Omental fat pad (tissue), 4 donors: ENCODE measurements around the gene CBARP. TPM values are rescaled to one million over a fixed set of nuclear protein-coding genes. Genes with fewer than 3 reads are reported as not detected.

Source experiments
- ATAC-seq: fragments of 150-250 bp; one replicate; pipeline ENCODE4 v1.9.1; 2016; ENCODE audit warnings: mild to moderate bottlenecking, moderate library complexity; ENCODE audit not compliant: low FRiP score
- DNase-seq: peaks from one replicate; pipeline ENCODE4 v3.0.0-alpha.2; 2019; ENCODE audit warnings: low spot score
- total RNA-seq, 4 donors: library from RNA; depleted of rRNA; stranded (reverse); fragments of >200 nt; gene quantifications; one replicate each; pipeline ENCODE4 v1.1.0, GENCODE V29; 2016
- TF ChIP-seq, protein P1 (sequence below), 3 donors: fragments of 450-650 bp; IDR thresholded peaks; one replicate each; pipeline ENCODE4 v1.5.1; 2016 to 2017; ENCODE audit warnings: antibody characterized with exemption in 3 of 3, mild to moderate bottlenecking in 3 of 3, moderate library complexity in 2 of 3

Gene CBARP
- total RNA-seq, 4 donors from 2014 or later: 0.63 to 19.6 (median 2.2) TPM; not detected in 1

DNA sequence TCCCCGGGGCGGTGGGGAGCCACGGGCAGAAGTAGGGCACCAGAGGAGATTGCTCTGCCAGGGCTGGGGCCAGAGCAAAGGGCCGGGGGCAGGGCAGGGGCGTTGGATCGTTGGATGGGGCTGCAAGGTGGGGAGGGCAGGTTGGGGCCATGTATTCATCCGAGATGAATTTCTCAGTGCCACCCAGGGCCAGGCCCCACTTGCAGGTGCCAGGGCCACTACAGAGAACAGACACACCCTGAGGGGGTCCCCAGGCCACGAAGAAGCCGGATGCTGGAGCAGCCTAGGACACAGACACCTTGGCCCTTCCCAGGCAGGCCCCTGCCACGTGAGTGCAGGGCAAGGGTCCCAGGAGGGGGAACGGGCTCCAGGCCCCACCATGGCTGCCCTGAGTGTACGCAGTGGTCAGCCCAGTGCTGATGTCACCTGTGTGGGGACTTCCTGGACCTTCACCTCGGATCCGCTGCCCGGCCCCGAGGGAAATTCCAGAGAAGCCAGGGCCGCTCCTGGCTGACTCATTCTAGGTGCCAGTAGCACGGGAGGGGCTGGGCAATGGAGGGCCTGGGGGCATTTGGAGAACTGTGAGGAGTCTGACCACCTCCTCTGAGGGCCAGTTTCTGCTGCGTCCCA is 54.1 kb downstream of the CBARP start:
- ATAC-seq (peak; percentile 16), DNase-seq (no peak)
- TF ChIP-seq, protein P1, sequence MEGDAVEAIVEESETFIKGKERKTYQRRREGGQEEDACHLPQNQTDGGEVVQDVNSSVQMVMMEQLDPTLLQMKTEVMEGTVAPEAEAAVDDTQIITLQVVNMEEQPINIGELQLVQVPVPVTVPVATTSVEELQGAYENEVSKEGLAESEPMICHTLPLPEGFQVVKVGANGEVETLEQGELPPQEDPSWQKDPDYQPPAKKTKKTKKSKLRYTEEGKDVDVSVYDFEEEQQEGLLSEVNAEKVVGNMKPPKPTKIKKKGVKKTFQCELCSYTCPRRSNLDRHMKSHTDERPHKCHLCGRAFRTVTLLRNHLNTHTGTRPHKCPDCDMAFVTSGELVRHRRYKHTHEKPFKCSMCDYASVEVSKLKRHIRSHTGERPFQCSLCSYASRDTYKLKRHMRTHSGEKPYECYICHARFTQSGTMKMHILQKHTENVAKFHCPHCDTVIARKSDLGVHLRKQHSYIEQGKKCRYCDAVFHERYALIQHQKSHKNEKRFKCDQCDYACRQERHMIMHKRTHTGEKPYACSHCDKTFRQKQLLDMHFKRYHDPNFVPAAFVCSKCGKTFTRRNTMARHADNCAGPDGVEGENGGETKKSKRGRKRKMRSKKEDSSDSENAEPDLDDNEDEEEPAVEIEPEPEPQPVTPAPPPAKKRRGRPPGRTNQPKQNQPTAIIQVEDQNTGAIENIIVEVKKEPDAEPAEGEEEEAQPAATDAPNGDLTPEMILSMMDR (IDR thresholded peaks at IDR 0.05): no peak

DNA sequence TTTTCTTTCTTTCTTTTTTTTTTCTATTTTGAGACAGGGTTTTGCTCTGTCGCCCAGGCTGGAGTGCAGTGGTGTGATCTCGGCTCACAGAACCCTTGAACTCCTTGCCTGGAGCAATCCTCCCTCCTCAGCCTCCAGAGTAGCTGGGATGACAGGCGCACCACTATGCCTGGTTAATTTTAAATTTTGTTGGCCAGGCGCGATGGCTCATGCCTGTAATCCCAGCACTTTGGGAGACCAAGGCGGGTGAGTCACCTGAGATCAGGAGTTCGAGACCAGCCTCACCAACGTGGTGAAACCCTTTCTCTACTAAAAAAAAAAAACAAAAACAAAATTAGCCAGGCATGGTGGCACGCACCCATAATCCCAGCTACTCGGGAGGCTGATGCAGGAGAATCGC is 55.1 kb downstream of the CBARP start:
- TF ChIP-seq, protein P1 (IDR thresholded peaks at IDR 0.05): no peak

DNA sequence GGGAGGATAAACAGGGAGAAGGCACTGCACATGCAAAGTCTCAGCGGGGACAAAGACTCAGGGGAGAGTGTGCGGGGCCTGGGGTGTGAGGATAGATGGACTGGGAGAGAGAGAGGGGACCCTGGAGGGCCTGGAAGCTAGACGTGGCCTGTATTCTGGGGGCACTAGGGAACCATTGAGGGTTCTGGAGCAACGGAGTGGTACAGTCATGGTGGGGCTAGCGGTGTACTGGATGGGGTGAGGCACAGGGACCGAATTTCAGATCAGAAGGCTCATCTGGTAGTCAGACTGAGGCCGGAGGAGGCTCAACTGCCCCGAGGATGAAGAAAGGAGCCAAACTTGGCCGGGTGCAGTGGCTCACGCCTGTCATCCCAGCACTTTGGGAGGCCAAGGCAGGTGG is 55.7 kb downstream of the CBARP start:
- ATAC-seq: no peak
- TF ChIP-seq, protein P1 (IDR thresholded peaks at IDR 0.05): no peak

More for the DNA sequence above, 55.1 kb downstream of the CBARP start:
- ATAC-seq: no peak
- no peak for DNase-seq

DNA sequence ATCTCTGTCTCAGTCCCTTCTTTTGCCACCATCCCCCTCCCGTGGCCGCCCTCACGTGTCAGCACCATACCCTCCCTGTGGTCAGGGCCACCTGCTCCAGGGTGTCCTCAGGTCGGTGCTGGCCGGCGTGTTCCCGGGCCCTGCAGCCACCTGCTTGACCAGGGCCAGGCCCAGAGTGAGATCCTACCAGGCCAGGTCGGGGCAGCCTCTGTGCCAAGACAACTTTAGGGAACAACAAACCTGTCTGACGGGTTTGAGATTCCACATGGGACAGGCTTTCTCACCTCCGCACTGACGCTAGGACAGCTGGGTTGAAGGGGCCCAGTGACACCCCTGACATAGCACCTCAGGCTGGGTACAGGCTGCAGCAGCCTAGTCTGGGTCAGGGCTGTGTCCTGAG is 56.2 kb downstream of the CBARP start:
- ATAC-seq (no peak), DNase-seq (no peak)
- TF ChIP-seq, protein P1 (IDR thresholded peaks at IDR 0.05): no peak

More for the DNA sequence above, 55.7 kb downstream of the CBARP start:
- DNase-seq: no peak

Other genes with a start within 250 kb of the CBARP start
- under 1 TPM in 1 of 4 donors, not detected in 3; 0.24 TPM for gene GRIN3B, start 237.6 kb downstream of the CBARP start, total RNA-seq
- 100 to 1,000 TPM; 112 to 164 (median 161) TPM for gene TMEM259, start 216.9 kb downstream of the CBARP start, total RNA-seq
- not detected for gene RNU6-2, start 216.5 kb downstream of the CBARP start, total RNA-seq
- gene CNN2, start 211.4 kb downstream of the CBARP start, total RNA-seq: 10 to 100 TPM; 39.6 to 75.4 (median 60.8) TPM
- 10 to 100 TPM; 10.3 to 29.8 (median 15.9) TPM for gene ABCA7, start 197.9 kb downstream of the CBARP start, total RNA-seq
- 10 to 100 TPM; 21.4 to 97.6 (median 36.3) TPM for gene ARHGAP45, start 170.8 kb downstream of the CBARP start, total RNA-seq
- 100 to 1,000 TPM; 151 to 216 (median 188) TPM for gene POLR2E, start 142.6 kb downstream of the CBARP start, total RNA-seq
- 1,000 to 10,000 TPM in 1 of 4 donors, 100 to 1,000 TPM in 3; 429 to 1,640 (median 892) TPM for gene GPX4, start 134.0 kb downstream of the CBARP start, total RNA-seq
- 100 to 1,000 TPM in 1 of 4 donors, 10 to 100 TPM in 3; 33.1 to 208 (median 61.9) TPM for gene SBNO2, start 63.7 kb downstream of the CBARP start, total RNA-seq
- 10 to 100 TPM; 38.0 to 48.4 (median 44.2) TPM for gene STK11, start 32.2 kb downstream of the CBARP start, total RNA-seq
- 10 to 100 TPM; 46.4 to 76.0 (median 60.2) TPM for gene ATP5F1D, start 3.7 kb upstream of the CBARP start, total RNA-seq
- gene MIDN, start 10.6 kb upstream of the CBARP start, total RNA-seq: 10 to 100 TPM; 24.5 to 68.6 (median 44.1) TPM
- 100 to 1,000 TPM; 292 to 484 (median 372) TPM for gene CIRBP, start 31.3 kb upstream of the CBARP start, total RNA-seq
- 10 to 100 TPM; 47.2 to 69.1 (median 59.3) TPM for gene FAM174C, start 37.5 kb upstream of the CBARP start, total RNA-seq
- gene EFNA2, start 47.9 kb upstream of the CBARP start, total RNA-seq: not detected
- 100 to 1,000 TPM in 3 of 4 donors, 10 to 100 TPM in 1; 80.3 to 121 (median 114) TPM for gene NDUFS7, start 145.9 kb upstream of the CBARP start, total RNA-seq
- gene GAMT, start 163.5 kb upstream of the CBARP start, total RNA-seq: 10 to 100 TPM; 10.8 to 16.2 (median 13.7) TPM
- 10 to 100 TPM; 47.3 to 55.7 (median 51.1) TPM for gene DAZAP1, start 169.6 kb upstream of the CBARP start, total RNA-seq
- gene RPS15, start 200.4 kb upstream of the CBARP start, total RNA-seq: 1,000 to 10,000 TPM; 2,522 to 3,708 (median 2,994) TPM
- gene APC2, start 212.1 kb upstream of the CBARP start, total RNA-seq: under 1 TPM in 2 of 4 donors, not detected in 2; 0.12 to 0.19 TPM
- gene C19orf25, start 241.2 kb upstream of the CBARP start, total RNA-seq: 10 to 100 TPM; 17.6 to 26.2 (median 20.6) TPM